OCI-LY1 (cell line): ENCODE results near the gene OOSP4B.
"Not testable (repeated sequence)": the region's sequence is repeated elsewhere in the genome, so short reads cannot be mapped to it uniquely, and the experiment has no call there.

Source experiments
- H2AFZ ChIP-seq: fragments of 200-600 bp; sonication (generic), shearing (Covaris generic); 2 replicates; pipeline ENCODE4 v1.6.0; 2014; ENCODE audit warnings: antibody characterized with exemption, mild to moderate bottlenecking, low read length
- H3F3A ChIP-seq: fragments of 200-600 bp; sonication (generic), shearing (Covaris generic); 2 replicates; pipeline ENCODE4 v1.6.0; 2014; ENCODE audit warnings: mild to moderate bottlenecking, antibody characterized with exemption, low read length, moderate library complexity; ENCODE audit not compliant: insufficient read depth
- H3K27ac ChIP-seq: fragments of 200-600 bp; sonication (generic); 2 replicates; pipeline ENCODE4 v1.5.1; 2014; ENCODE audit warnings: low read length, mixed run types, mild to moderate bottlenecking, low read depth; ENCODE audit not compliant: poor library complexity, severe bottlenecking
- H3K27me3 ChIP-seq: fragments of 200-600 bp; sonication (generic); 2 replicates; pipeline ENCODE4 v1.6.0; 2014; ENCODE audit warnings: antibody characterized with exemption, mild to moderate bottlenecking, low read length, moderate library complexity; ENCODE audit not compliant: insufficient read depth
- H3K36me3 ChIP-seq: fragments of 200-600 bp; sonication (generic); 2 replicates; pipeline ENCODE4 v1.6.1; 2014; ENCODE audit warnings: mild to moderate bottlenecking, antibody characterized with exemption, low read length, moderate library complexity, mixed read lengths; ENCODE audit not compliant: insufficient read depth
- H3K4me1 ChIP-seq: fragments of 200-600 bp; sonication (generic); 2 replicates; pipeline ENCODE4 v1.5.1; 2014; ENCODE audit warnings: mild to moderate bottlenecking, low read length, moderate library complexity; ENCODE audit not compliant: insufficient read depth, severe bottlenecking
- H3K4me2 ChIP-seq: fragments of 200-600 bp; sonication (generic), shearing (Covaris generic); 2 replicates; pipeline ENCODE4 v1.6.1; 2014; ENCODE audit warnings: low read length
- H3K4me3 ChIP-seq: fragments of 200-600 bp; sonication (generic); 2 replicates; pipeline ENCODE4 v1.5.1; 2014; ENCODE audit warnings: low read length, low read depth, mild to moderate bottlenecking, mixed read lengths; ENCODE audit not compliant: poor library complexity, severe bottlenecking
- H3K79me2 ChIP-seq: fragments of 200-600 bp; shearing (Covaris generic); 2 replicates; pipeline ENCODE4 v1.6.1; 2016; ENCODE audit warnings: mixed run types, low read length, mixed read lengths; ENCODE audit not compliant: insufficient read depth
- H3K9ac ChIP-seq: fragments of 200-600 bp; sonication (generic), shearing (Covaris generic); 2 replicates; pipeline ENCODE4 v1.6.1; 2014; ENCODE audit warnings: mild to moderate bottlenecking, low read length, mixed read lengths
- H3K9me2 ChIP-seq: fragments of 200-600 bp; sonication (generic), shearing (Covaris generic); 2 replicates; pipeline ENCODE4 v1.6.1; 2014; ENCODE audit warnings: low read depth, mild to moderate bottlenecking, low read length, mixed read lengths
- H3K9me3 ChIP-seq: fragments of 200-600 bp; shearing (Covaris generic); 2 replicates; pipeline ENCODE4 v1.6.1; 2014; ENCODE audit warnings: low read length, mixed read lengths
- H4K20me1 ChIP-seq: fragments of 200-600 bp; sonication (generic), shearing (Covaris generic); 2 replicates; pipeline ENCODE4 v1.6.0; 2016; ENCODE audit warnings: mild to moderate bottlenecking, low read length; ENCODE audit not compliant: insufficient read depth
- EZH2 ChIP-seq: fragments of 200-600 bp; sonication (generic), shearing (Covaris generic); IDR thresholded peaks from 2 replicates; pipeline ENCODE4 v1.8.0; 2017; ENCODE audit warnings: borderline replicate concordance, mixed run types, mild to moderate bottlenecking, antibody characterized with exemption, low read length, moderate library complexity, mixed read lengths
- TF ChIP-seq, protein P1 (sequence below): fragments of 200-600 bp; sonication (generic), shearing (Covaris generic); IDR thresholded peaks from 2 replicates; pipeline ENCODE4 v1.5.1; 2017; ENCODE audit warnings: mild to moderate bottlenecking, antibody characterized with exemption, low read length, moderate library complexity, mixed read lengths

Gene OOSP4B

DNA sequence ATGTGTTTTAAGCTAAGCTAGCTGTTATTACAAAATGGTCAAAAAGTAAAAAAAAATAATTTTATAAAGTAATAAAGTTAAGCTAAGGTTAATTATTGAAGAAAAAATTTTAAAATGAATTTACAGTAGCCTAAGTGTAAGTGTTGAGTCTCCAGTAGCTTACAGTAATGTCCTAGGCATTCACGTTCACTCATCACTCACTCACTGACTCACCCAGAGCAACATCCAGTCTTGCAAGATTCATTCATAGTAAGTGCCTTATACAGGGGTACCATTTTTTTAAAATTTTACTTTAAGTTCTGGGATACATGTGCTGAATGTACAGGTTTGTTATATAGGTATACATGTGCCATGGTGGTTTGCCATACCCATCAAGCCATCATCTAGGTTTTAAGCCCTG, 11.6 kb upstream of the OOSP4B start:
- Histone ChIP-seq H3K27ac (no peak overlapping the region), H3K36me3 (no peaks in the 10 kb centered on the region), H3K9me2 (no peaks in the 10 kb centered on the region), H3F3A (no peaks in the 10 kb centered on the region), H4K20me1 (no peaks in the 10 kb centered on the region), H3K9ac (no peak overlapping the region), H2AFZ (no peak overlapping the region), H3K9me3 (no peaks in the 10 kb centered on the region), H3K4me1 (no peaks in the 10 kb centered on the region), H3K4me3 (no peak overlapping the region), H3K79me2 (no peaks in the 10 kb centered on the region), H3K4me2 (no peak overlapping the region), H3K27me3 (no peaks in the 10 kb centered on the region)
- no peak for TF ChIP-seq EZH2
- TF ChIP-seq, protein P1, sequence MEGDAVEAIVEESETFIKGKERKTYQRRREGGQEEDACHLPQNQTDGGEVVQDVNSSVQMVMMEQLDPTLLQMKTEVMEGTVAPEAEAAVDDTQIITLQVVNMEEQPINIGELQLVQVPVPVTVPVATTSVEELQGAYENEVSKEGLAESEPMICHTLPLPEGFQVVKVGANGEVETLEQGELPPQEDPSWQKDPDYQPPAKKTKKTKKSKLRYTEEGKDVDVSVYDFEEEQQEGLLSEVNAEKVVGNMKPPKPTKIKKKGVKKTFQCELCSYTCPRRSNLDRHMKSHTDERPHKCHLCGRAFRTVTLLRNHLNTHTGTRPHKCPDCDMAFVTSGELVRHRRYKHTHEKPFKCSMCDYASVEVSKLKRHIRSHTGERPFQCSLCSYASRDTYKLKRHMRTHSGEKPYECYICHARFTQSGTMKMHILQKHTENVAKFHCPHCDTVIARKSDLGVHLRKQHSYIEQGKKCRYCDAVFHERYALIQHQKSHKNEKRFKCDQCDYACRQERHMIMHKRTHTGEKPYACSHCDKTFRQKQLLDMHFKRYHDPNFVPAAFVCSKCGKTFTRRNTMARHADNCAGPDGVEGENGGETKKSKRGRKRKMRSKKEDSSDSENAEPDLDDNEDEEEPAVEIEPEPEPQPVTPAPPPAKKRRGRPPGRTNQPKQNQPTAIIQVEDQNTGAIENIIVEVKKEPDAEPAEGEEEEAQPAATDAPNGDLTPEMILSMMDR = no peak

DNA sequence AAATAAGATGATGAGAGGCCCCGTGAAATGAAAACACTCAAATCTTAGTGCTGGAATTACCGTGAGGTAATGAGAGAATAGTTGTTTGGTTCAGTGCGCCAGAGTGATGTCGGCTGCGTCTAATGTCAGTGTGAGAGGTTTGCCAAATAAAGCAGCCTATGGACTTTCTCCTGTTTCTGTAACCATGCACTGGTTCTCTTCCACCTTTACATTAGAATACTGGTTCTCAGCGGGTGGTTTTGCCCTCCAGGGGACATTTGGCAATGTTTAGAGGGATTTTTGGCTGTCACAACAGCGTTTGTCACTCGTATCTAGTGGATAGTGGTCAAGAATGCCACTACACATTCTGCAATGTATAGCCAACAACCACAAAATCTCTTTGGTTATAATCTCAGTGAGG, 1.1 kb downstream of the OOSP4B start:
- Histone ChIP-seq H4K20me1 (no peaks in the 10 kb centered on the region), H3K9ac (no peak overlapping the region), H3K9me2 (no peaks in the 10 kb centered on the region), H3K27ac (no peak overlapping the region), H3K4me1 (no peaks in the 10 kb centered on the region), H3K36me3 (no peaks in the 10 kb centered on the region), H3K4me3 (no peak overlapping the region), H3K79me2 (no peaks in the 10 kb centered on the region), H3F3A (no peaks in the 10 kb centered on the region), H3K27me3 (no peaks in the 10 kb centered on the region), H3K9me3 (no peaks in the 10 kb centered on the region), H2AFZ (no peak overlapping the region), H3K4me2 (no peak overlapping the region)
- no peak for TF ChIP-seq EZH2
- TF ChIP-seq, protein P1 = no peak

DNA sequence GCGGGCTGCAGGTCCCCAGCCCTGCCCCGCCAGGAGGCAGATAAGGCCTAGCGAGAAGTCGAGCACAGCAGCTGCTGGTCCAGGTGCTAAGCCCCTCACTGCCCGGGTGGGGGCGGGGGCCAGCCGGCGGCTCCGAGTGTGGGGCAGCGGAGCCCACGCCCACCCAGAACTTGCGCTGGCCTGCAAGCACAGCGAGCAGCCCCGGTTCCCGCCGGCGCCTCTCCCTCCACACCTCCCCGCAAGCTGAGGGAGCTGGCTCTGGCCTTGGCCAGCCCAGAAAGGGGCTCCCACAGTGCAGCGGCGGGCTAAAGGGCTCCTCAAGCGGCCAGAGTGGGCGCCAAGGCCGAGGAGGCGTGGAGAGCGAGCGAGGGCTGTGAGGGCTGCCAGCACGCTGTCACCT, 3.4 kb downstream of the OOSP4B start:
- H3K4me2 ChIP-seq, H3K79me2 ChIP-seq, H3K9me3 ChIP-seq, H3K4me3 ChIP-seq, H4K20me1 ChIP-seq, H3K27ac ChIP-seq, H2AFZ ChIP-seq, H3K9ac ChIP-seq, H3K4me1 ChIP-seq, H3F3A ChIP-seq, H3K9me2 ChIP-seq, H3K36me3 ChIP-seq, H3K27me3 ChIP-seq: not testable (repeated sequence)

DNA sequence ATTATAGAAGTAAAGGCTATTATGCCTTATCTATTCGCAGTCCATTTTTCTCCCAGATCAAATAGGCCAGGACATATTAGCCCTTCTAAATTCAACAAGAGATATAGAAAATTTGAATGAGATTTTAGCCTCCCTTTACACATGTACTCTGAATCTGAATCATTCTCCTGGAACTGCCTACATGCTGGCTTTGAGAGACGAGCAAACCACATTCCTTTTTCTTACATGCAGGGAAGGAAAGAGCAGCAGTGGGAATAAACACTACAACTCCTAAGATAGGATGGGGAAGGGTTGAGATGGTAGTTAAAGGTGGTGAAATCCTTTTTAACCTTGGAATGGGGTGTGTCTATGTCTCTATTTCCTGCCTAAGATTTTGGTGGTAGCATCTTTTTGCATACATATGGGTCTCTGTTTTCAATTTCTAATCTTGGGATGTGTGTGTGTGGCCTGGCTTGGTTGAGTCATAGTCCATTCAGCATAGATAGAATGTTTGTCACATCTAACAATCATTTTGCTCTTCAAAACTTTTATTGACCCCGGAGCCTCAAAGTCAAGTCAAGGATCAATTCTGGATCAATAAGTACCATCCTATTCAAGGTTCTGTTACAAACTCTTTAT, 12.1 kb downstream of the OOSP4B start:
- TF ChIP-seq, protein P1 = no peak
- TF ChIP-seq EZH2 = no peak
- H3K9ac ChIP-seq = no peak overlapping the region
- no peaks in the 10 kb centered on the region for H3K36me3 ChIP-seq
- H3K4me3 ChIP-seq = no peak overlapping the region
- H3K9me2 ChIP-seq = no peaks in the 10 kb centered on the region
- no peak overlapping the region for H3K27ac ChIP-seq
- no peaks in the 10 kb centered on the region for H3K79me2 ChIP-seq
- H3K4me1 ChIP-seq = no peaks in the 10 kb centered on the region
- H3F3A ChIP-seq = no peaks in the 10 kb centered on the region
- H4K20me1 ChIP-seq = no peaks in the 10 kb centered on the region
- no peak overlapping the region for H3K4me2 ChIP-seq
- no peaks in the 10 kb centered on the region for H3K9me3 ChIP-seq
- no peak overlapping the region for H2AFZ ChIP-seq
- no peaks in the 10 kb centered on the region for H3K27me3 ChIP-seq
